ENCODE results near the gene TACC2.
"Not testable (repeated sequence)": the region's sequence is repeated elsewhere in the genome, so short reads cannot be mapped to it uniquely, and the experiment has no call there.

TACC2 gene

GRCh38 chr10:122051609-122052385 lies 62.8 kb downstream of the TACC2 start:
- no peak for TF ChIP-seq GATA1 (IDR thresholded peaks at IDR 0.05; ENCODE audit: low read depth, low read length)
- TF ChIP-seq POLR2A (IDR thresholded peaks at IDR 0.05; ENCODE audit: low read length): no peak
- DNase-seq: peak in 1 of 2 experiments; percentile 1

- no peak for DNase-seq
- TF ChIP-seq GATA1 (IDR thresholded peaks at IDR 0.05; ENCODE audit: low read depth, low read length): no peak
- no peak for TF ChIP-seq POLR2A (IDR thresholded peaks at IDR 0.05; ENCODE audit: low read length)
These were observed 63.7 kb downstream of the TACC2 start for GRCh38 chr10:122052701-122053100.

- no peak for DNase-seq
- no peak for TF ChIP-seq POLR2A (IDR thresholded peaks at IDR 0.05; ENCODE audit: low read length)
These were observed 64.4 kb downstream of the TACC2 start for GRCh38 chr10:122053314-122053713.

GRCh38 chr10:122054048-122055025 lies 65.4 kb downstream of the TACC2 start:
- peak; percentile 26 to 57 for DNase-seq
- no peak for TF ChIP-seq POLR2A (IDR thresholded peaks at IDR 0.05; ENCODE audit: low read length)
- TF ChIP-seq GATA1 (IDR thresholded peaks at IDR 0.05; ENCODE audit: low read depth, low read length): no peak

- TF ChIP-seq POLR2A (IDR thresholded peaks at IDR 0.05; ENCODE audit: low read length) (no peak), GATA1 (IDR thresholded peaks at IDR 0.05; ENCODE audit: low read depth, low read length) (no peak)
- DNase-seq: no peak
These were observed 66.3 kb downstream of the TACC2 start for GRCh38 chr10:122055252-122055651.

GRCh38 chr10:122056431-122057094 lies 67.6 kb downstream of the TACC2 start:
- no peak for DNase-seq
- TF ChIP-seq GATA1 (IDR thresholded peaks at IDR 0.05; ENCODE audit: low read depth, low read length) (no peak), POLR2A (IDR thresholded peaks at IDR 0.05; ENCODE audit: low read length) (no peak)

- no peak for TF ChIP-seq POLR2A (IDR thresholded peaks at IDR 0.05; ENCODE audit: low read length)
- TF ChIP-seq GATA1 (IDR thresholded peaks at IDR 0.05; ENCODE audit: low read depth, low read length): no peak
These were observed 69.0 kb downstream of the TACC2 start for GRCh38 chr10:122057841-122058413.

GRCh38 chr10:122060250-122060649 lies 71.3 kb downstream of the TACC2 start:
- DNase-seq: no peak
- TF ChIP-seq GATA1 (IDR thresholded peaks at IDR 0.05; ENCODE audit: low read depth, low read length) (no peak), POLR2A (IDR thresholded peaks at IDR 0.05; ENCODE audit: low read length) (no peak)

More at GRCh38 chr10:122057841-122058413, 69.0 kb downstream of the TACC2 start:
- no peak for DNase-seq

- TF ChIP-seq GATA1 (IDR thresholded peaks at IDR 0.05; ENCODE audit: low read depth, low read length) (no peak), POLR2A (IDR thresholded peaks at IDR 0.05; ENCODE audit: low read length) (no peak)
- peak; percentile 26 to 50 for DNase-seq
These were observed 74.1 kb downstream of the TACC2 start for GRCh38 chr10:122062831-122063674.

- not testable (repeated sequence) for DNase-seq
These were observed 77.5 kb downstream of the TACC2 start for GRCh38 chr10:122066337-122066939.

GRCh38 chr10:122068844-122069243 lies 79.9 kb downstream of the TACC2 start:
- TF ChIP-seq GATA1 (IDR thresholded peaks at IDR 0.05; ENCODE audit: low read depth, low read length): no peak
- no peak for TF ChIP-seq POLR2A (IDR thresholded peaks at IDR 0.05; ENCODE audit: low read length)
- DNase-seq: no peak

- TF ChIP-seq GATA1 (IDR thresholded peaks at IDR 0.05; ENCODE audit: low read depth, low read length) (no peak), POLR2A (IDR thresholded peaks at IDR 0.05; ENCODE audit: low read length) (no peak)
These were observed 83.5 kb downstream of the TACC2 start for GRCh38 chr10:122072491-122072890.

More at GRCh38 chr10:122072491-122072890, 83.5 kb downstream of the TACC2 start:
- DNase-seq: no peak
